Neuronal stem cell (in vitro differentiated cells): ENCODE results near the gene UBAC2. TPM values are rescaled to one million over a fixed set of nuclear protein-coding genes. Genes with fewer than 3 reads are reported as not detected.
A peak's percentile ranks its signal among the peaks of the same experiment; 100 is the strongest.

ENCODE experiments used
- DNase-seq: peaks from one replicate; pipeline ENCODE4 v3.0.0-alpha.2; 2013; ENCODE audit warnings: low spot score
- H2AFZ ChIP-seq: one replicate; pipeline ENCODE4 v1.6.1; 2013; ENCODE audit warnings: mild to moderate bottlenecking, low read length, inconsistent platforms
- H2AK5ac ChIP-seq: 2 replicates; pipeline ENCODE4 v1.6.1; 2013; ENCODE audit warnings: low read depth, mild to moderate bottlenecking, inconsistent platforms, low read length, moderate library complexity, mixed read lengths
- H2BK120ac ChIP-seq: 2 replicates; pipeline ENCODE4 v1.6.1; 2013; ENCODE audit warnings: low read depth, mild to moderate bottlenecking, inconsistent platforms, low read length, moderate library complexity, mixed read lengths
- H2BK12ac ChIP-seq: one replicate; pipeline ENCODE4 v1.6.1; 2013; ENCODE audit warnings: low read length, inconsistent platforms
- H2BK15ac ChIP-seq: 2 replicates; pipeline ENCODE4 v1.6.1; 2013; ENCODE audit warnings: mild to moderate bottlenecking, low read length, inconsistent platforms, mixed read lengths
- H2BK5ac ChIP-seq: one replicate; pipeline ENCODE4 v1.6.1; 2013; ENCODE audit warnings: inconsistent platforms, mild to moderate bottlenecking, low read length, moderate library complexity
- H3K14ac ChIP-seq: one replicate; pipeline ENCODE4 v1.6.1; 2013; ENCODE audit warnings: low read length, inconsistent platforms
- H3K18ac ChIP-seq: 2 replicates; pipeline ENCODE4 v1.6.1; 2013; ENCODE audit warnings: low read length, inconsistent platforms
- H3K23ac ChIP-seq: 2 replicates; pipeline ENCODE4 v1.6.1; 2013; ENCODE audit warnings: low read depth, mild to moderate bottlenecking, mixed read lengths, low read length, inconsistent platforms; ENCODE audit not compliant: poor library complexity
- H3K27ac ChIP-seq: replicated peaks from 3 replicates; pipeline ENCODE4 v1.5.1; 2013; ENCODE audit warnings: low read length, inconsistent platforms
- H3K27me3 ChIP-seq, 3 experiments: 2 replicates each; pipeline ENCODE4 v1.6.1; 2013; ENCODE audit warnings: low read length in 3 of 3, mild to moderate bottlenecking in 2 of 3, inconsistent platforms in 1 of 3, low read depth in 1 of 3, mixed read lengths in 1 of 3, moderate library complexity in 1 of 3; ENCODE audit not compliant: control insufficient read depth in 3 of 3, insufficient read depth in 3 of 3
- H3K36me3 ChIP-seq, 2 donors: replicated peaks in 1 of 2; 2 replicates each; pipeline ENCODE4 v1.6.1; 2013; ENCODE audit warnings: low read length in 2 of 2; ENCODE audit not compliant: control insufficient read depth in 2 of 2, insufficient read depth in 2 of 2
- H3K4ac ChIP-seq: 2 replicates; pipeline ENCODE4 v1.6.1; 2013; ENCODE audit warnings: inconsistent platforms, mild to moderate bottlenecking, low read length, moderate library complexity
- H3K4me1 ChIP-seq, 2 donors: 1 replicate in 1 of 2; 2 replicates in 1 of 2; pipeline ENCODE4 v1.6.1; 2013; ENCODE audit warnings: low read length in 2 of 2, low read depth in 1 of 2; ENCODE audit not compliant: control insufficient read depth in 2 of 2, insufficient read depth in 1 of 2
- H3K4me2 ChIP-seq: one replicate; pipeline ENCODE4 v1.6.1; 2013; ENCODE audit warnings: mild to moderate bottlenecking, low read length, inconsistent platforms; ENCODE audit not compliant: insufficient read depth, poor library complexity, severe bottlenecking
- H3K4me3 ChIP-seq, 2 donors: 2 replicates each; pipeline ENCODE4 v1.5.1; 2013; ENCODE audit warnings: low read length in 2 of 2, mild to moderate bottlenecking in 2 of 2, inconsistent platforms in 1 of 2, moderate library complexity in 1 of 2
- H3K79me1 ChIP-seq: one replicate; pipeline ENCODE4 v1.6.1; 2013; ENCODE audit warnings: low read depth, mild to moderate bottlenecking, inconsistent platforms, low read length, moderate library complexity
- H3K9ac ChIP-seq: one replicate; pipeline ENCODE4 v1.6.1; 2013; ENCODE audit warnings: mild to moderate bottlenecking, low read depth, low read length, inconsistent platforms; ENCODE audit not compliant: poor library complexity
- H3K9me3 ChIP-seq, 2 donors: replicated peaks in 1 of 2; 2 replicates each; pipeline versions ENCODE3 to v1.6.1; 2013; ENCODE audit warnings: low read length in 2 of 2, mild to moderate bottlenecking in 2 of 2, inconsistent platforms in 1 of 2, low read depth in 1 of 2, mixed read lengths in 1 of 2, moderate library complexity in 1 of 2; ENCODE audit not compliant: control insufficient read depth in 2 of 2, insufficient read depth in 1 of 2
- H4K8ac ChIP-seq: one replicate; pipeline ENCODE4 v1.6.1; 2013; ENCODE audit warnings: low read depth, mild to moderate bottlenecking, inconsistent platforms, low read length, moderate library complexity
- H4K91ac ChIP-seq: one replicate; pipeline ENCODE4 v1.6.1; 2013; ENCODE audit warnings: low read length, low read depth, mild to moderate bottlenecking, inconsistent platforms; ENCODE audit not compliant: poor library complexity
- WGBS, 2 donors: extraction: QIAGEN DNeasy Blood & Tissue Kit; methylation state at CpG; one replicate each; pipeline ENCODE4 v1.1.7; 2013; ENCODE audit warnings: missing lambda C conversion rate in 2 of 2, mixed read lengths in 1 of 2; ENCODE audit not compliant: insufficient read length in 2 of 2, insufficient replicate concordance in 1 of 2; ENCODE audit errors: extremely low coverage in 2 of 2; 5-methylcytosine and 5-hydroxymethylcytosine counted together
- polyA plus RNA-seq, 2 experiments: library from polyadenylated mRNA; stranded (reverse); fragments of 200-250 nt; gene quantifications; one replicate each; pipeline ENCODE4 v1.2.3, GENCODE V29; 2013

The UBAC2 gene
- 70.1 TPM for polyA plus RNA-seq (2013, experiment 1 of 2)
- 68.4 TPM for polyA plus RNA-seq (2013, experiment 2 of 2)

- H3K4me3 ChIP-seq: peak within 1 kb of the TSS; percentile 85 to 92
- peaks cover 8% of the 10 kb centered on the region for H3K79me1 ChIP-seq
- H3K36me3 ChIP-seq: peaks cover 0 to 3% of the 10 kb centered on the region in 2 donors
- no CpG with 5 or more reads among the region's 76 CpGs for WGBS, 2 donors
- peak within 1 kb of the TSS; percentile 85 for H2BK5ac ChIP-seq
- H3K23ac ChIP-seq: peak within 1 kb of the TSS; percentile 98
- no peak within 1 kb of the TSS for H2BK15ac ChIP-seq
- H2AK5ac ChIP-seq: peak within 1 kb of the TSS; percentile 91
- H3K4me2 ChIP-seq: peak within 1 kb of the TSS; percentile 74
- peak within 1 kb of the TSS; percentile 97 for H3K9ac ChIP-seq
- H2BK12ac ChIP-seq: no peak within 1 kb of the TSS
- DNase-seq: peak; percentile 96
- peak within 1 kb of the TSS; percentile 54 for H3K27ac ChIP-seq
- peak within 1 kb of the TSS; percentile 98 for H2AFZ ChIP-seq
- H3K27me3 ChIP-seq: no peaks in the 10 kb centered on the region
- H3K4me1 ChIP-seq: peaks cover 0 to 2% of the 10 kb centered on the region in 2 donors
- no peak within 1 kb of the TSS for H4K8ac ChIP-seq
- peak within 1 kb of the TSS; percentile 97 for H3K14ac ChIP-seq
- no peaks in the 10 kb centered on the region for H3K9me3 ChIP-seq
- no peak within 1 kb of the TSS for H4K91ac ChIP-seq
- peak within 1 kb of the TSS; percentile 97 for H3K18ac ChIP-seq
- peak within 1 kb of the TSS; percentile 49 for H2BK120ac ChIP-seq
- H3K4ac ChIP-seq: peak within 1 kb of the TSS; percentile 60
Measured at GRCh38 chr13:99200432-99201167, at the start of gene UBAC2. TSS of gene UBAC2 (plus strand) at chr13:99200854. CDS start at chr13:99200909, 55 bp downstream.

GRCh38 chr13:99151516-99151915 is 49.1 kb upstream of the UBAC2 start:
- Histone ChIP-seq H2BK15ac (no peak overlapping the region), H3K36me3 (no peaks in the 10 kb centered on the region), H3K18ac (no peak overlapping the region), H3K4me3 (no peak overlapping the region), H3K23ac (no peak overlapping the region), H2AK5ac (no peak overlapping the region), H3K14ac (no peak overlapping the region), H3K27me3 (peaks cover 0 to 2% (median 0%) of the 10 kb centered on the region in 3 experiments), H3K4ac (no peak overlapping the region), H3K9ac (no peak overlapping the region), H2BK120ac (no peak overlapping the region), H3K4me2 (no peak overlapping the region), H3K79me1 (no peaks in the 10 kb centered on the region), H2AFZ (no peak overlapping the region), H3K27ac (no peak overlapping the region), H2BK5ac (no peak overlapping the region), H3K4me1 (no peaks in the 10 kb centered on the region), H2BK12ac (no peak overlapping the region), H3K9me3 (no peaks in the 10 kb centered on the region), H4K91ac (no peak overlapping the region), H4K8ac (no peak overlapping the region)
- WGBS, 2 donors: no CpG with 5 or more reads among the region's 4 CpGs
- no peak for DNase-seq

- Histone ChIP-seq H3K27ac (no peak overlapping the region), H3K27me3 (peaks cover 0 to 2% (median 0%) of the 10 kb centered on the region in 3 experiments), H3K9me3 (no peaks in the 10 kb centered on the region), H2BK12ac (no peak overlapping the region), H2AK5ac (no peak overlapping the region), H4K91ac (no peak overlapping the region), H2BK120ac (no peak overlapping the region), H4K8ac (no peak overlapping the region), H3K14ac (no peak overlapping the region), H3K4me3 (no peak overlapping the region), H3K9ac (no peak overlapping the region), H3K4ac (no peak overlapping the region), H3K18ac (no peak overlapping the region), H2BK5ac (no peak overlapping the region), H3K36me3 (no peaks in the 10 kb centered on the region), H3K4me1 (no peaks in the 10 kb centered on the region), H2AFZ (no peak overlapping the region), H3K79me1 (no peaks in the 10 kb centered on the region), H2BK15ac (no peak overlapping the region), H3K23ac (no peak overlapping the region), H3K4me2 (no peak overlapping the region)
- DNase-seq: no peak
- no CpG with 5 or more reads among the region's 1 CpG for WGBS, 2 donors
Measured at GRCh38 chr13:99153219-99153618, 47.4 kb upstream of the UBAC2 start.

- Histone ChIP-seq H4K91ac (no peak overlapping the region), H3K9me3 (no peaks in the 10 kb centered on the region), H4K8ac (no peak overlapping the region), H3K36me3 (no peaks in the 10 kb centered on the region), H3K14ac (no peak overlapping the region), H3K4ac (no peak overlapping the region), H2AFZ (no peak overlapping the region), H3K79me1 (no peaks in the 10 kb centered on the region), H3K23ac (no peak overlapping the region), H2BK15ac (no peak overlapping the region), H3K27me3 (peaks cover 0 to 5% (median 0%) of the 10 kb centered on the region in 3 experiments), H2AK5ac (no peak overlapping the region), H2BK5ac (no peak overlapping the region), H3K9ac (no peak overlapping the region), H3K27ac (no peak overlapping the region), H3K4me2 (no peak overlapping the region), H2BK120ac (no peak overlapping the region), H3K18ac (no peak overlapping the region), H2BK12ac (no peak overlapping the region), H3K4me3 (no peak overlapping the region), H3K4me1 (no peaks in the 10 kb centered on the region)
- no CpG with 5 or more reads among the region's 2 CpGs for WGBS, 2 donors
- no peak for DNase-seq
Measured at GRCh38 chr13:99154064-99154463, 46.6 kb upstream of the UBAC2 start.
